ENCODE results near the gene DMRTB1. TPM values are rescaled to one million over a fixed set of nuclear protein-coding genes. Genes with fewer than 3 reads are reported as not detected.

The DMRTB1 gene
- total and polyA plus RNA-seq, 2 donors (not counting 1 experiment from before 2014, with no cell fraction given): not detected

DNA sequence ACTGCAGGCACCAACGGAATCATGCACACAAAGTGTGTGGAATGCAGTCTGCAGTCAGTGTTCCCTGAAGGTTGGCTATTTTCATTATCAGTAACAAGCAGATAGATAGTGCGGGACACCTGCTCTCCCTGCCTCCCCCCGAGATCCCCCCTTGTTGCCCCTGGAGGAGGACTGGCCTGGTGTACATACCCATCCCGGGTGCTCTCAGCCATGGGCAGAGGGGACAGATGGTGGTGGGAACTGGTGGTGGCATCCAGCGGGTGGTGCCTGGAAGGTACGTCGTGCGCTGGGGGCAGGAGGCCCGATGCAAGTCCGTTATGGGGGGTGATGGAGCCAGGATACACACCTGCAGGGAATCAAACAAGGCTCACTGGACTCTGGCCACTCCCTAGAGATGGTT is 55.2 kb downstream of the DMRTB1 start:
- ATAC-seq (ENCODE audit: low read depth) (no peak), DNase-seq (no peak)
- no peaks in the 10 kb centered on the region for H3K27me3 ChIP-seq (replicated peaks in 1 of 4; ENCODE audit: control extremely low read depth in 1 of 4, control insufficient read depth in 3 of 4, insufficient read depth in 4 of 4, low read length in 3 of 4)
- 92% methylated on average over 8 of the region's 10 CpGs for WGBS (ENCODE audit: insufficient coverage)
- intact Hi-C loops (cut with micrococcal nuclease): no loop called here
- H3K27me3 Mint-ChIP-seq: no peaks in the 10 kb centered on the region
- H3K79me2 ChIP-seq (ENCODE audit: control insufficient read depth, insufficient read depth, low read length): no peaks in the 10 kb centered on the region
- no peaks in the 10 kb centered on the region for H3K4me1 ChIP-seq (ENCODE audit: control insufficient read depth in 2 of 2, insufficient read depth in 2 of 2, low read length in 2 of 2)
- ChIA-PET POLR2A (no interaction called here), CTCF (no interaction called here)
- no peak overlapping the region for H3K4me3 Mint-ChIP-seq
- no peaks in the 10 kb centered on the region for H3K36me3 ChIP-seq (replicated peaks in 1 of 2; ENCODE audit: control extremely low read depth in 1 of 2, control insufficient read depth in 1 of 2, extremely low read depth in 1 of 2, insufficient read depth in 2 of 2, low read length in 1 of 2)
- H3K9ac ChIP-seq (ENCODE audit: low read length): no peak overlapping the region
- no peak overlapping the region for H3K4me2 ChIP-seq (replicated peaks; ENCODE audit: low read depth, low read length, poor library complexity, severe bottlenecking)
- H3K27ac Mint-ChIP-seq: no peak overlapping the region
- H3K4me3 ChIP-seq (ENCODE audit: control extremely low read depth in 1 of 5, extremely low read depth in 1 of 5, insufficient read depth in 1 of 5, low read depth in 2 of 5, low read length in 4 of 5): no peak overlapping the region
- H3K4me1 Mint-ChIP-seq: no peaks in the 10 kb centered on the region
- no peaks in the 10 kb centered on the region for H4K20me1 ChIP-seq (ENCODE audit: control insufficient read depth, insufficient read depth, low read length, poor library complexity, severe bottlenecking)
- no peak for TF ChIP-seq EZH2 (IDR thresholded peaks at IDR 0.05; ENCODE audit: borderline replicate concordance, insufficient read depth, low read depth, low read length, poor library complexity, severe bottlenecking)
- TF ChIP-seq, protein P1, sequence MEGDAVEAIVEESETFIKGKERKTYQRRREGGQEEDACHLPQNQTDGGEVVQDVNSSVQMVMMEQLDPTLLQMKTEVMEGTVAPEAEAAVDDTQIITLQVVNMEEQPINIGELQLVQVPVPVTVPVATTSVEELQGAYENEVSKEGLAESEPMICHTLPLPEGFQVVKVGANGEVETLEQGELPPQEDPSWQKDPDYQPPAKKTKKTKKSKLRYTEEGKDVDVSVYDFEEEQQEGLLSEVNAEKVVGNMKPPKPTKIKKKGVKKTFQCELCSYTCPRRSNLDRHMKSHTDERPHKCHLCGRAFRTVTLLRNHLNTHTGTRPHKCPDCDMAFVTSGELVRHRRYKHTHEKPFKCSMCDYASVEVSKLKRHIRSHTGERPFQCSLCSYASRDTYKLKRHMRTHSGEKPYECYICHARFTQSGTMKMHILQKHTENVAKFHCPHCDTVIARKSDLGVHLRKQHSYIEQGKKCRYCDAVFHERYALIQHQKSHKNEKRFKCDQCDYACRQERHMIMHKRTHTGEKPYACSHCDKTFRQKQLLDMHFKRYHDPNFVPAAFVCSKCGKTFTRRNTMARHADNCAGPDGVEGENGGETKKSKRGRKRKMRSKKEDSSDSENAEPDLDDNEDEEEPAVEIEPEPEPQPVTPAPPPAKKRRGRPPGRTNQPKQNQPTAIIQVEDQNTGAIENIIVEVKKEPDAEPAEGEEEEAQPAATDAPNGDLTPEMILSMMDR (IDR thresholded peaks at IDR 0.05): no peak
- H2AFZ ChIP-seq (ENCODE audit: insufficient read depth, low read depth, low read length, poor library complexity, severe bottlenecking): no peak overlapping the region
- H3K27ac ChIP-seq (ENCODE audit: low read length in 2 of 2): no peak overlapping the region
- H3K9me3 ChIP-seq (ENCODE audit: control extremely low read depth in 1 of 3, control insufficient read depth in 2 of 3, insufficient read depth in 1 of 3, low read length in 2 of 3): no peaks in the 10 kb centered on the region
- no peaks in the 10 kb centered on the region for H3K9me3 Mint-ChIP-seq (ENCODE audit: insufficient read depth)

DNA sequence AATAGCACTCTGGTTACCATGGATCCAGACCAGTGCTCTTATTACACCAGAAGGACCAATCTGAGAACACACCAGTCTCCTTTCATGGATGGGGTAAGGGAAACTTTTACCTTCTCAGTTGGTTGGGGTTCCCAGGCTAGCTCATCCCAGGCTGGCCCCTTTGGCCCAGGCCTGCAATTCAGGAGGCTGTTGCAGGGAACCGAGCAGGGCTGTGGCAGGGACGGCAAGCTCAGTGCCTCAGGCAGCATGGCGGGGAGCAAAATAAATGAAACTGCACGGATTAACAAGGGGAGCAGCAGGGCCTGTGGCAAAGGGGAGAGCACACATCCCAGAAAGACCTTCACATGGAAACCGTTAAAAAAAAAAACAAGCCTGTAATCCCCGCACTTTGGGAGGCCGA is 57.0 kb downstream of the DMRTB1 start:
- Mint-ChIP-seq H3K4me1 (no peaks in the 10 kb centered on the region), H3K9me3 (ENCODE audit: insufficient read depth) (no peaks in the 10 kb centered on the region), H3K27ac (no peak overlapping the region), H3K27me3 (no peaks in the 10 kb centered on the region), H3K4me3 (no peak overlapping the region)
- Histone ChIP-seq H2AFZ (ENCODE audit: insufficient read depth, low read depth, low read length, poor library complexity, severe bottlenecking) (no peak overlapping the region), H3K4me3 (ENCODE audit: control extremely low read depth in 1 of 5, extremely low read depth in 1 of 5, insufficient read depth in 1 of 5, low read depth in 2 of 5, low read length in 4 of 5) (no peak overlapping the region), H4K20me1 (ENCODE audit: control insufficient read depth, insufficient read depth, low read length, poor library complexity, severe bottlenecking) (no peaks in the 10 kb centered on the region), H3K9me3 (ENCODE audit: control extremely low read depth in 1 of 3, control insufficient read depth in 2 of 3, insufficient read depth in 1 of 3, low read length in 2 of 3) (no peaks in the 10 kb centered on the region), H3K9ac (ENCODE audit: low read length) (no peak overlapping the region), H3K27me3 (replicated peaks in 1 of 4; ENCODE audit: control extremely low read depth in 1 of 4, control insufficient read depth in 3 of 4, insufficient read depth in 4 of 4, low read length in 3 of 4) (no peaks in the 10 kb centered on the region), H3K79me2 (ENCODE audit: control insufficient read depth, insufficient read depth, low read length) (no peaks in the 10 kb centered on the region), H3K4me1 (ENCODE audit: control insufficient read depth in 2 of 2, insufficient read depth in 2 of 2, low read length in 2 of 2) (no peaks in the 10 kb centered on the region), H3K36me3 (replicated peaks in 1 of 2; ENCODE audit: control extremely low read depth in 1 of 2, control insufficient read depth in 1 of 2, extremely low read depth in 1 of 2, insufficient read depth in 2 of 2, low read length in 1 of 2) (no peaks in the 10 kb centered on the region), H3K4me2 (replicated peaks; ENCODE audit: low read depth, low read length, poor library complexity, severe bottlenecking) (no peak overlapping the region), H3K27ac (ENCODE audit: low read length in 2 of 2) (no peak overlapping the region)
- no peak for ATAC-seq (ENCODE audit: low read depth)
- intact Hi-C loops (cut with micrococcal nuclease): no loop called here
- 96% methylated on average over 7 of the region's 7 CpGs for WGBS (ENCODE audit: insufficient coverage)
- no peak for DNase-seq
- ChIA-PET CTCF (no interaction called here), POLR2A (no interaction called here)
- TF ChIP-seq, protein P1 (IDR thresholded peaks at IDR 0.05): no peak
- TF ChIP-seq EZH2 (IDR thresholded peaks at IDR 0.05; ENCODE audit: borderline replicate concordance, insufficient read depth, low read depth, low read length, poor library complexity, severe bottlenecking): no peak

Other genes starting within 250 kb of the DMRTB1 start
- 62.0 and 62.1 TPM in 2 replicates for gene CZIB, start 238.8 kb upstream of the DMRTB1 start, total RNA-seq
- gene CZIB, start 238.8 kb upstream of the DMRTB1 start, polyA plus RNA-seq: 47.9 and 51.8 TPM in 2 replicates
- gene MAGOH, start 220.9 kb upstream of the DMRTB1 start, total RNA-seq: 36.2 and 45.6 TPM in 2 replicates
- 10.8 and 42.5 TPM in 2 replicates for gene MAGOH, start 220.9 kb upstream of the DMRTB1 start, polyA plus RNA-seq
- 9.4 and 9.7 TPM in 2 replicates for gene LRP8, start 131.3 kb upstream of the DMRTB1 start, total RNA-seq
- gene LRP8, start 131.3 kb upstream of the DMRTB1 start, polyA plus RNA-seq: 5.3 and 7.8 TPM in 2 replicates